HepG2 (cell line): Measurements from ENCODE around the gene GRIN3B. TPM values are rescaled to one million over a fixed set of nuclear protein-coding genes. Genes with fewer than 3 reads are reported as not detected.

ENCODE experiments used
- CBX5 ChIP-seq: sonication (generic); formaldehyde crosslinking; IDR thresholded peaks from 2 replicates; pipeline ENCODE4 v1.4.0; 2020; ENCODE audit warnings: missing genetic modification reagents, borderline replicate concordance
- CREM ChIP-seq, 2 experiments: sonication (generic) in 1 of 2; formaldehyde crosslinking in 1 of 2; IDR thresholded peaks; 2 replicates each; pipeline versions ENCODE4 v1.4.0 to v1.6.1; 2016 to 2020; ENCODE audit warnings: antibody characterized with exemption in 1 of 2, mild to moderate bottlenecking in 1 of 2, missing genetic modification reagents in 1 of 2
- ERF ChIP-seq: IDR thresholded peaks from 2 replicates; pipeline ENCODE4 v1.6.1; 2018; ENCODE audit warnings: missing biosample characterization, missing genetic modification reagents
- ISX ChIP-seq: sonication (generic); formaldehyde crosslinking; conservative IDR thresholded peaks from 2 replicates; pipeline ENCODE4 v1.5.0; 2020; ENCODE audit warnings: missing genetic modification reagents
- KLF13 ChIP-seq: sonication (generic); formaldehyde crosslinking; IDR thresholded peaks from 2 replicates; pipeline ENCODE4 v1.4.0; 2020; ENCODE audit warnings: mild to moderate bottlenecking, missing genetic modification reagents
- MYNN ChIP-seq: sonication (generic); formaldehyde crosslinking; IDR thresholded peaks from 2 replicates; pipeline ENCODE4 v1.4.0; 2020; ENCODE audit warnings: mild to moderate bottlenecking, low read depth, missing genetic modification reagents
- SCMH1 ChIP-seq: sonication (generic); formaldehyde crosslinking; IDR thresholded peaks from 2 replicates; pipeline ENCODE4 v1.9.0; 2021; ENCODE audit warnings: missing genetic modification reagents, mild to moderate bottlenecking, borderline replicate concordance
- ZFP36 ChIP-seq: fragments of 150-350 bp; IDR thresholded peaks from 2 replicates; pipeline ENCODE4 v1.6.1; 2018; ENCODE audit warnings: borderline replicate concordance, low read length, low read depth; ENCODE audit not compliant: partially characterized antibody
- ZMAT3 ChIP-seq: sonication (generic); formaldehyde crosslinking; conservative IDR thresholded peaks from 2 replicates; pipeline ENCODE4 v1.7.0; 2021; ENCODE audit warnings: missing genetic modification reagents
- ZNF10 ChIP-seq: sonication (generic); formaldehyde crosslinking; IDR thresholded peaks from 2 replicates; pipeline ENCODE4 v1.4.0; 2020; ENCODE audit warnings: mild to moderate bottlenecking, low read depth, missing genetic modification reagents, borderline replicate concordance
- polyA plus RNA-seq, 8 experiments: library from polyadenylated mRNA; depleted of rRNA in 3 of 8; stranded (reverse) in 7 of 8; unstranded in 1 of 8; fragments of >200 nt; fragmentation: Illumina TruSeq in 4 of 8; extraction: Trizol in 4 of 8; gene quantifications; 2 replicates each; pipeline versions ENCODE4 v1.2.1 to v1.2.3, GENCODE V29; 2011 to 2016; ENCODE audit warnings: low read depth in 4 of 8, missing spikeins in 1 of 8, mixed read lengths in 1 of 8; ENCODE audit not compliant: insufficient read depth in 1 of 8
- total RNA-seq, 5 experiments: library from RNA; depleted of rRNA; stranded (reverse); fragments of >200 nt; fragmentation: Illumina TruSeq; extraction: Trizol; gene quantifications; 2 replicates each; pipeline ENCODE4 v1.2.3, GENCODE V29; 2016; ENCODE audit warnings: low read depth in 1 of 5
- TF ChIP-seq, protein P1 (sequence below): sonication (generic); formaldehyde crosslinking; IDR thresholded peaks from 2 replicates; pipeline ENCODE4 v1.4.0; 2020; ENCODE audit warnings: missing genetic modification reagents, borderline replicate concordance
- TF ChIP-seq, protein P2 (sequence below): IDR thresholded peaks from 2 replicates; pipeline ENCODE4 v1.6.1; 2016; ENCODE audit warnings: mild to moderate bottlenecking, missing biosample characterization, missing genetic modification reagents
- TF ChIP-seq, protein P3 (sequence below), 2 experiments: fragments of 450-650 bp in 1 of 2; sonication (generic) in 1 of 2; formaldehyde crosslinking in 1 of 2; IDR thresholded peaks; 2 replicates each; pipeline versions ENCODE4 v1.6.1 to v1.8.0; 2016 to 2022; ENCODE audit warnings: antibody characterized with exemption in 1 of 2, mild to moderate bottlenecking in 1 of 2, missing genetic modification reagents in 1 of 2

The GRIN3B gene
- total and polyA plus RNA-seq, 2 of the 13 experiments (the other 11 are each of a cell fraction or from before 2014, with no cell fraction given) = 0.07 to 0.20 TPM

GRCh38 chr19:1046117-1046626, 46.0 kb downstream of the GRIN3B start (continued):
- TF ChIP-seq, protein P1, sequence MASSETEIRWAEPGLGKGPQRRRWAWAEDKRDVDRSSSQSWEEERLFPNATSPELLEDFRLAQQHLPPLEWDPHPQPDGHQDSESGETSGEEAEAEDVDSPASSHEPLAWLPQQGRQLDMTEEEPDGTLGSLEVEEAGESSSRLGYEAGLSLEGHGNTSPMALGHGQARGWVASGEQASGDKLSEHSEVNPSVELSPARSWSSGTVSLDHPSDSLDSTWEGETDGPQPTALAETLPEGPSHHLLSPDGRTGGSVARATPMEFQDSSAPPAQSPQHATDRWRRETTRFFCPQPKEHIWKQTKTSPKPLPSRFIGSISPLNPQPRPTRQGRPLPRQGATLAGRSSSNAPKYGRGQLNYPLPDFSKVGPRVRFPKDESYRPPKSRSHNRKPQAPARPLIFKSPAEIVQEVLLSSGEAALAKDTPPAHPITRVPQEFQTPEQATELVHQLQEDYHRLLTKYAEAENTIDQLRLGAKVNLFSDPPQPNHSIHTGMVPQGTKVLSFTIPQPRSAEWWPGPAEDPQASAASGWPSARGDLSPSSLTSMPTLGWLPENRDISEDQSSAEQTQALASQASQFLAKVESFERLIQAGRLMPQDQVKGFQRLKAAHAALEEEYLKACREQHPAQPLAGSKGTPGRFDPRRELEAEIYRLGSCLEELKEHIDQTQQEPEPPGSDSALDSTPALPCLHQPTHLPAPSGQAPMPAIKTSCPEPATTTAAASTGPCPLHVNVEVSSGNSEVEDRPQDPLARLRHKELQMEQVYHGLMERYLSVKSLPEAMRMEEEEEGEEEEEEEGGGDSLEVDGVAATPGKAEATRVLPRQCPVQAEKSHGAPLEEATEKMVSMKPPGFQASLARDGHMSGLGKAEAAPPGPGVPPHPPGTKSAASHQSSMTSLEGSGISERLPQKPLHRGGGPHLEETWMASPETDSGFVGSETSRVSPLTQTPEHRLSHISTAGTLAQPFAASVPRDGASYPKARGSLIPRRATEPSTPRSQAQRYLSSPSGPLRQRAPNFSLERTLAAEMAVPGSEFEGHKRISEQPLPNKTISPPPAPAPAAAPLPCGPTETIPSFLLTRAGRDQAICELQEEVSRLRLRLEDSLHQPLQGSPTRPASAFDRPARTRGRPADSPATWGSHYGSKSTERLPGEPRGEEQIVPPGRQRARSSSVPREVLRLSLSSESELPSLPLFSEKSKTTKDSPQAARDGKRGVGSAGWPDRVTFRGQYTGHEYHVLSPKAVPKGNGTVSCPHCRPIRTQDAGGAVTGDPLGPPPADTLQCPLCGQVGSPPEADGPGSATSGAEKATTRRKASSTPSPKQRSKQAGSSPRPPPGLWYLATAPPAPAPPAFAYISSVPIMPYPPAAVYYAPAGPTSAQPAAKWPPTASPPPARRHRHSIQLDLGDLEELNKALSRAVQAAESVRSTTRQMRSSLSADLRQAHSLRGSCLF (CRISPR knock-in tag) = no peak
- TF ChIP-seq ZFP36 (no peak), CBX5 (no peak), ERF (CRISPR knock-in tag) (peak; percentile 67; the same call in 1 of the 2 replicates), ZMAT3 (no peak; the same call in 1 of the 2 replicates), ISX (CRISPR knock-in tag) (no peak), KLF13 (CRISPR knock-in tag) (no peak), ZNF10 (CRISPR knock-in tag) (no peak), MYNN (CRISPR knock-in tag) (no peak), SCMH1 (CRISPR knock-in tag) (no peak), CREM (IDR thresholded peaks at IDR 0.05) (no peak), CREM (CRISPR knock-in tag; IDR thresholded peaks at IDR 0.05) (no peak)
- TF ChIP-seq, protein P2, sequence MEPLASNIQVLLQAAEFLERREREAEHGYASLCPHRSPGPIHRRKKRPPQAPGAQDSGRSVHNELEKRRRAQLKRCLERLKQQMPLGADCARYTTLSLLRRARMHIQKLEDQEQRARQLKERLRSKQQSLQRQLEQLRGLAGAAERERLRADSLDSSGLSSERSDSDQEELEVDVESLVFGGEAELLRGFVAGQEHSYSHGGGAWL (CRISPR knock-in tag) = peak; percentile 54; the same call in 1 of the 2 replicates
- TF ChIP-seq, protein P3, sequence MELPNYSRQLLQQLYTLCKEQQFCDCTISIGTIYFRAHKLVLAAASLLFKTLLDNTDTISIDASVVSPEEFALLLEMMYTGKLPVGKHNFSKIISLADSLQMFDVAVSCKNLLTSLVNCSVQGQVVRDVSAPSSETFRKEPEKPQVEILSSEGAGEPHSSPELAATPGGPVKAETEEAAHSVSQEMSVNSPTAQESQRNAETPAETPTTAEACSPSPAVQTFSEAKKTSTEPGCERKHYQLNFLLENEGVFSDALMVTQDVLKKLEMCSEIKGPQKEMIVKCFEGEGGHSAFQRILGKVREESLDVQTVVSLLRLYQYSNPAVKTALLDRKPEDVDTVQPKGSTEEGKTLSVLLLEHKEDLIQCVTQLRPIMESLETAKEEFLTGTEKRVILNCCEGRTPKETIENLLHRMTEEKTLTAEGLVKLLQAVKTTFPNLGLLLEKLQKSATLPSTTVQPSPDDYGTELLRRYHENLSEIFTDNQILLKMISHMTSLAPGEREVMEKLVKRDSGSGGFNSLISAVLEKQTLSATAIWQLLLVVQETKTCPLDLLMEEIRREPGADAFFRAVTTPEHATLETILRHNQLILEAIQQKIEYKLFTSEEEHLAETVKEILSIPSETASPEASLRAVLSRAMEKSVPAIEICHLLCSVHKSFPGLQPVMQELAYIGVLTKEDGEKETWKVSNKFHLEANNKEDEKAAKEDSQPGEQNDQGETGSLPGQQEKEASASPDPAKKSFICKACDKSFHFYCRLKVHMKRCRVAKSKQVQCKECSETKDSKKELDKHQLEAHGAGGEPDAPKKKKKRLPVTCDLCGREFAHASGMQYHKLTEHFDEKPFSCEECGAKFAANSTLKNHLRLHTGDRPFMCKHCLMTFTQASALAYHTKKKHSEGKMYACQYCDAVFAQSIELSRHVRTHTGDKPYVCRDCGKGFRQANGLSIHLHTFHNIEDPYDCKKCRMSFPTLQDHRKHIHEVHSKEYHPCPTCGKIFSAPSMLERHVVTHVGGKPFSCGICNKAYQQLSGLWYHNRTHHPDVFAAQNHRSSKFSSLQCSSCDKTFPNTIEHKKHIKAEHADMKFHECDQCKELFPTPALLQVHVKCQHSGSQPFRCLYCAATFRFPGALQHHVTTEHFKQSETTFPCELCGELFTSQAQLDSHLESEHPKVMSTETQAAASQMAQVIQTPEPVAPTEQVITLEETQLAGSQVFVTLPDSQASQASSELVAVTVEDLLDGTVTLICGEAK (IDR thresholded peaks at IDR 0.05) = no peak
- TF ChIP-seq, protein P3 (CRISPR knock-in tag; IDR thresholded peaks at IDR 0.05) = peak; percentile 29; the same call in 1 of the 2 replicates
